GM18861 (cell line): ENCODE data around the gene ACAP3.
"Not testable (repeated sequence)": the region's sequence is repeated elsewhere in the genome, so short reads cannot be mapped to it uniquely, and the experiment has no call there.

ENCODE experiments used
- ATAC-seq: cut with Tn5 transposase; IDR thresholded peaks from one replicate; pipeline ENCODE4 v1.9.1; 2021; ENCODE audit not compliant: unreplicated experiment

The ACAP3 gene

DNA sequence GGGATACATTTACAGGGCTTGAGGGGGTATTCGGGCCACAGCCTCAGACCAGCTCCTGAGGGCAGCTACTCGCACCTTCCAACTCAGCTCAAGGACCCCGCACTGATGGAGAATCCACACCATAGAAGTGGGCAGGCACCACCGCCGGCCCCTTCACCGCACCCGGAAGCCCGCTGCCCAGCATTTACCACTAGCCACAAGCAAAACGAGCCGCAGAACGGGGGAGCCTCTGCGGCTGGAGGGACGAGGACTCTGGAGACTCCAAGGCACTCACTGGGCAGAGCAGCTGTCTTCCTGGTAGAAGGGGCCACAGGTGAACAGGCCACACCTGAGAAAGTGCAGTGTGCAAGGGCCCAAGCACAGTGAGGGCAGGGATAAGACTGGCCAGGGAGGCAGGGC, 39.4 kb downstream of the ACAP3 start:
- no peak for ATAC-seq

DNA sequence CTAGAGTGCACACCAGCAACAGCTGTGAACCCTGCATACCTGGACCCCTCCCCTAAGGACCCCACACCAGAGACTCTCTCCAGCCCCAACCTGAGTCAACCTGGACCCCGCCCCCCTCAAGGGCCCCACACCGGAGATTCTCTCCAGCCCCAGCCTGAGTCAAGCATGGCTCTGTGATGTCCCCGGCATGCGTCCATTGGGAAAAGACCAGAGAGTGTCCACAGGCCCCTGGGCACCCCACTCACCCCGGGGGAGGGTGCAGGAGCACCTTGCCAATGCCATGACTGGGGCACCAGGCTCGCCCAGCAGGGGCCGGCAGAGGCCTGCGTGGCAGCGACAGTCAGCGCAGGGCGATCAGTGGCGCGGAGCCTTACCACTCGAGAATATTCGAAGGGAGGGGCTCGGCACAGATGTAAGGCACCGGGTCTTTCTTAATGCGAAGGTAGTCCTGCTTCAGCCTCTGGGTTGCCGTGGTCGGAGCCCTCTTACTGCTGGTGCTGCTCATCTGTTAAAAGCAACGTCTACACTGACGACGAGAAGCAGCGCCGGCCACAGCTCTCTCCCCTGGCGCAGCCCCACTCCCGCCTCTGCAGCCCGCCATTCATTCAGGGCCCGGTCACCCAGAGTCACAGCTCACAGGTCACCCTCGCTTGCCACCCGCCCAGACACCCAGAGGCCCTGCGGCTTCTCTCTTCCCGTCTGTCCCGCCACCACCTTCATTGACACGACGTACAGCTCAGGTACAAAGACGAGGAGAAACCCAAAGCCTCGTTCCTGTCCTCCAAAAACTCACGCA, 40.0 kb downstream of the ACAP3 start:
- no peak for ATAC-seq

DNA sequence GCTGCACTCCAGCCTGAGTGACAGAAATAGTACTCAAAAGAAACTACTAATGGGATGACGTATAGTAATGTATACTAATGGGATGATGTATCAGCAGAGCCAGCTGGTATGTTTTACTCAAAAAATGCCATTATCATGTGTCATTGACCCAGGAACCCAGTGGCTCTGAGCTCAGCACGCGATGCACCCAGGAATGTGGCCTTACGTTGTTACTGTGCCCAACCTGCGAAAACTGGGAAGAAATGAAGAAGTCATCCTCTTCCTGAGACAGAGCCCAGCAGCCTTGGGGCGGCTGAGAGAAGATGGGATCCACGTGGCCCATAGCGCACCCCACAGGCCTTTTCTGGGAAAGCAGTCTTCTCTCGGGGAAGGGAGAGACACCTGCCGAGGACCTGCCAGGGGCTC, 42.9 kb downstream of the ACAP3 start:
- ATAC-seq, result no peak

DNA sequence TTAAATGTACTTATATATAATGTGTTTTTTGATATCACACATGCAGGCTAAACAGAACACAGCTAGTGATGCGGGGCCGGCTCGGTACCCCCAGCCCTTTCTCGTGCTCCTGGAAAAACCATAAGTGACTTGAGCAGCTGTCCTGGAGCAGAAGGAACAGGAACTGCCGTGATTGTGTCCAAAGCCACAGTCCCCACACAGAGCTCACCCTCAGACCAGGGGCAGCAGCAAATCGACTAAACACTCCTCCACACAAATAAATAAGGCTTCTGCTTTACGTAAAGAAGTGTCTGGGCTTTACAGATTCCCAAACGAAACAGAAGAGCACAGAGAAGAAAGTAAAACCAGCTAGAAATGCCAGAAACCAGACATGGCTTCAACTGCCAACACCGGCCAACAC, 43.7 kb downstream of the ACAP3 start:
- no peak for ATAC-seq

DNA sequence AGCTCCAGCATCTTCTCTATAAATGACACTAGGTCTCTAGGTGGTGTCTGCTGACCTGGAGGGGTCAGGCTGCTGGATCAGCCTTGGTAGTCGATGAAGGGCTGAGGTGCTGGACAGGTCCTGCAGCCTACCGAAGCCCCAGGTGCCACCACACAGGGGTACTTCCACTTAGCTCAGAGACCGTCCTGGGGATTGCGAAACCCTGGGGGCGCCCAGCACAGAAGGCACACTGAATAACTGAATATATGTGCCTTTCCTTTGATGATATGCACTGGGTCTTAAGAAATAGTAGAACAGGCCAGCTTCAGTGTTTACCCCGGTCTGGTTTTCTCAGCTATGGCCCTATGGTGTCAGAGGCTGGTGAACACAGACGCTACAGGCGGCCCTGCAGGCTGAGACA, 45.0 kb downstream of the ACAP3 start:
- no peak for ATAC-seq

DNA sequence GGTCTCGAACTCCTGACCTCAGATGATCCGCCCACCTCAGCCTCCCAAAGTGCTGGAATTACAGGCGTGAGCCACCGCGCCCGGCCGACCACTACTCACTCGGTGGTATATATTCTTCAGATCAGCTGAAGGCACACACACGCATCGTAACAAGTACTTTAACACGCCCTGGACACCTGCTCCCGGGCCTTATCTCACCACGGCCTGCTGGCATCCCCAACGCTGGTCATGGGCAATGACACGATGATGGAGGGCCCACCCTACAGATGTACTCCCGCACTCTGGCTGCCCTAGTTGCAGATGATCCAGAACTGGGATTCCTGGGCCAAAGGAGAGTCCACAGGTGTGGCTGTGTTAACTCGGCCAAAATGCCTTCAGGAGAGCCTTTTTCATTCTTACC, 45.7 kb downstream of the ACAP3 start:
- no peak for ATAC-seq

DNA sequence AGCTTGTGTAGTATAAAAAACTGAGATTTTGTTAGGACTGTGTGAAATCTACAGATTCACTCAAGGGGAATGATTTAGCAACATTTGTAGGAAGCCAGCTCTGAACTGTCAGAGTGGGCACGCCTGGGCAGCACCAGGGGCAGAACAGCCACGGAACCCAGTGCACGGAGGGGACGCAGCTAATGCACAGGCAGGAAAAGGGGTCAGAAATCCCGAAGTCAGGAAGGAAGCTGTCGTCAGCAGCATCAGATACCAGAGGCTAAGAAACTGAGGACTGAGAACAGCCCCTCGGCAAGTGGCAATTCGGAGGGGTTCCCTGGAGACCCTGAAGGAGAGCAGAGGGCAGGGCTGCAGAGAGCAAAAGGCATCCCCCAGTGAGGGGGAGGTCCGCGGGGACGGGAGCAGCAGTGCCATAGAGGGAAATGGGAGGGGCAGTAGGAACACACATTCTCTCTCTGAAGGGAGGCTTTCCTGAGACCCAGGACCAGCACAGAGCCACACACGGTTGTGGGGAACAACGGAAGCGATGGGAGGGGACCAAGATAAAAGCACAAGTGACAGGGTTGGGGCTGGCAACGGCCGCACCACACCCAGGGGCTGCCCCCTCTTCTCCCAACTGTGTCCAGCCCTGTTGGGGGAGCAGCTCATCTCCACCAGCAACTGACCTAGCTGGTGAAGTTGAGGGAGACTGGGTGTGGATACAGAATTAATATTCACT, 46.7 kb downstream of the ACAP3 start:
- ATAC-seq, result no peak

DNA sequence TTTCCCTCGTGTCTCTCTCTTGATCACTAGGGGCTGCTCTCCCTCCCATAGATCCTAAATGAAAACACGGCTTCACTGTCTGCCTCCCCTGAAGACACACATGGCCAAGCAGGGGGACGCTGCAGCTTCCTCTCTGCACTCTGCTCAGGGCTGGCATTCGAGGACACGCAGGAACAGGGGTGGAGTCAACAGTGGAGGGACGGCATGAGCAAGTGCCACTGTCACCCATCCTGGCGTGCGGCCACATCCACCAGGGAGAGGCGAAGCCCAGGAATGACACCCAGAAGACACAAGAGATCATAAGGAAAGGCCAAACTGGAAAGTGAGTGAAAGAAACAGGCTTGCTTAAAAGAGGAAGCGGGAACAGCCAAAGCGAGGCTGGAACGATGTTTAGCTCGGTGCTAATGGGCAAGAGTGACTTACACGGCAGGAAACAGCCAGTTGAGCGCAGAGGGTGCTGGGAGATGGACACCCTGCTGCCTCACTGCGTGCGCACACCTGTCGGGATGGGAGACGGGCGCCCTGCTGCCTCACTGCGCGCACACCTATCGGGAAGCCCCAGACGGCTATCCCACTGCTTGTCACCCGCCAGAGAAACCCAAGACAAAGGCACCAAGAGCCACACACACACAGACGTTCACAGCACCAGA, 47.7 kb downstream of the ACAP3 start:
- ATAC-seq, result no peak

DNA sequence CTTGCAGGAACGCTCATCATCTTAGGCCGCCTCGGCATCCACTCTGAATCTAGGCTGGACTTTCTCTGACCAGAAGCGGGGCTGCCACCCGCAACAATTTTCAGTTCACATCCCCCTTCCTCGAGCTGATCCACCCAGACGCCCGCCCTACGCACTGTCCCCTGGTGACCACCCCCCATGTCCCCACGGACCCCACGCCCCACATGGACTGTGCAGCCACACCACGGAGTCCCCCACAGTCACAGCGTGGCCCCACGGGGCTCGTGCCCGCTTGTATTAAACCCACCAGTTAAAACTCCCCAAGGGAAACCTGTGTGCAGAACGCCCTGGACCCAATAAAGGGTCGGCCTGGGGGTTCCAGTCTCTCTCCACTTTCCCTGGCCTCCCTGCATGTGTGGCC, 48.2 kb downstream of the ACAP3 start:
- ATAC-seq, result no peak

DNA sequence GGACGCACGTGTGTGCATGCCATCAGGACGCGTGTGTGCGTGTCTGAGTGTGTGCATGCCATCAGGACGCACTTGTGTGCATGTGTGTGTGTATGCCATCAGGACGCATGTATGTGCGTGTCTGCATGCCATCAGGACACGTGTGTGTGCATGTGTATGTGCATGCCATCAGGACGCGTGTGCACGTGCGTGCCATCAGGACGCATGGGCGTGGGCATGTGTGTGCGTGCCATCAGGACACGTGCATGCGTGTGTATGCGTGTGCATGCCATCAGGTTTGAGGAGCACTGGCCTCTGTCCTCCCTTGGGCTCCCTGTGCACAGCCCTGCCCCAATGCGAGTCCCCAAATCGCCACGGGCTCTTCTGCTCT, 48.6 kb downstream of the ACAP3 start:
- no peak for ATAC-seq

DNA sequence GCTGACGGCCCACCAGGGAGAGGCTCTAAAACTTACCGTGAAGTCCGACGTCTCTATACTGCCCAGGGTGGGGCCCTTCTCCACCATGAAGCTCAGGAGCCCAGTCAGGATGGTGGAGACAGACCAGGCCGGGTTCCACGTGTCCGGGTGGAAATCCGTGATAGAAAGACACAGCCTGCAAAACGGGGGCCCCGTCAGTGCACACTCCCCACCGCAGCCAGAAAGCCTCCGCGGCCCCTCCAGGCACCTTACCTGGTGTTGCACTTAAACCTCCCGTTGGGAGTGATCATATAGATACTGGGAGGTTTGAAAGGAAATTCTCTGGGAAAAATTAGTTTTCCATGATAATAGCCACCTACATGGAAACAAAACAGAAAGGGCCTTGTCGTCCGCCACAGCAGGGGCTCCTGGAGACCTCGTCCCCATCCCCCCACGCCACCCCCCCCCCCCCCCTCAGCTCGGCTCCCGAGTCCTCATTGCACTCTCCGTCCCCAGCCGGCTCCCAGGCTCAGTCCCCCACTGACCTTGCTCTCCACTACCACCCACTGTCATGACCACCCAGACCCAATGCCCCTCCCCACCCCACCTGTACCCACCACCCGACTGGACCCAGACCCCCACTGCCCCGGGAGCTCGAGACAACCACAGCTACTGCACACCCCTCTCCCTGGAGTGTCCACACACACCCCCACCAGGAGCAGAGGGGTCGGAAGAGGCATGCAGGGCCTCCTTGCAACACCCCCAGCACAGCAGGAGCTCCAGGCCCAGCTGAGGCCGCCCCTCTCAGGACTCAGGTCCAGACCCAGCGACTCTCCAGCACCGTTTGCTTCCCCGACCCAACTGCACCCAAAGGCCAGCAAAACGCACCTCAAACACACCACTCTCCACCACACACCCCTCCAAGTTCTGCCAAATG, 50.5 kb downstream of the ACAP3 start:
- no peak for ATAC-seq

DNA sequence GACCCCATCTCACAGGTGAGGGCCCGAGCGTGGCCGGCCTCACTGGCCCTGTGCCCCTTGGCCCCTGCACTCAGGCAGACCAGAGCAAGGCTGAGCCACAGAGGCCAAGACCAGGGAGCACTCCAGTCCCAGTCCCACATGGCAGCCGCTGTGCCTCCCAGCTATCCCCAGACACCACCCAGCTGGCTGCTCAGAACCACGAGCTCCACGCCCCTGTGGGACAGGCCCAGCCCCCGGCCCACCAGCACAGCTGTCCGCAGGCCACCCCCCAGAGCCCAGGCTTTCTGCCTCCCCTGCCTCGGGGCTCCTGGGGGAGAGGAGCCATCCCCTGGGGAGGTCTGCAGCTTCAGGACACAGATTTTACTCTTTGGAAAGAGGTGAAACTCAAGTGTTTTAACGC, 52.1 kb downstream of the ACAP3 start:
- no peak for ATAC-seq

DNA sequence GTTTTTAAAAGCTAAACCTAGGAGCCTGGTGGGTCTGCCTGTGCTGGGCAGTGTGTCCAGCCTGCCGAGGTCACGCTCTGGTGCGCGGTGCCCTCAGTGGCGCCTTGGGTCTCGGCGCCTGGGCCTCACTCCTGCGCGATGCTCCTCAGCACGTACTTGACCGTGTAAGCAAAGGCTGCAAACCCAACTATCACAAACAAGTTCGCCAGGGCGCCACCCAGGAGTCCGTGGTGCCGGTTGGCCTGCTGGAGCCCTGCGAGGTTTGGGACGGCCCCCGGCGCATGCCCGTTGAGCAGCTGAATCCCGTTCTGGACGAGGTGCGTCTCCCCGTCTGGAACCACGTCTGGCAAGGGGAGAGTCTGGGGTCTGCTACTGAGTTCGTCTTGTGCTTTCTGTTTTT, 52.7 kb downstream of the ACAP3 start:
- no peak for ATAC-seq

DNA sequence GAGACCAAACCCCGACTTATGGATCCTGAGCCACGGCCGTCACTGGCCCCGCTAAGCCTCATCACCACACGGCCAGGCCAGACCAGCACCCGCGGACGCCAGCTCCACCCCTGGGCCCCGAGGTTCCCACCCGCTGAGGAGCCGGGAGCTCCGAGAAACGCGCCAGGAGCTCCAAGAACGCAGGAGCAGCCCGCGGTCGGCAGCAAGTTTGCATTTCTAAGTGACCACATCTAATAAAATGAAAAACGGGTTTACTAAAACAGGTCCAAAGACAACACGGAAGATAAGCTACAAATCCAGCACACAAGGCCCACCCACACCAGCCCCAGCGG, 53.1 kb downstream of the ACAP3 start:
- ATAC-seq, result no peak

DNA sequence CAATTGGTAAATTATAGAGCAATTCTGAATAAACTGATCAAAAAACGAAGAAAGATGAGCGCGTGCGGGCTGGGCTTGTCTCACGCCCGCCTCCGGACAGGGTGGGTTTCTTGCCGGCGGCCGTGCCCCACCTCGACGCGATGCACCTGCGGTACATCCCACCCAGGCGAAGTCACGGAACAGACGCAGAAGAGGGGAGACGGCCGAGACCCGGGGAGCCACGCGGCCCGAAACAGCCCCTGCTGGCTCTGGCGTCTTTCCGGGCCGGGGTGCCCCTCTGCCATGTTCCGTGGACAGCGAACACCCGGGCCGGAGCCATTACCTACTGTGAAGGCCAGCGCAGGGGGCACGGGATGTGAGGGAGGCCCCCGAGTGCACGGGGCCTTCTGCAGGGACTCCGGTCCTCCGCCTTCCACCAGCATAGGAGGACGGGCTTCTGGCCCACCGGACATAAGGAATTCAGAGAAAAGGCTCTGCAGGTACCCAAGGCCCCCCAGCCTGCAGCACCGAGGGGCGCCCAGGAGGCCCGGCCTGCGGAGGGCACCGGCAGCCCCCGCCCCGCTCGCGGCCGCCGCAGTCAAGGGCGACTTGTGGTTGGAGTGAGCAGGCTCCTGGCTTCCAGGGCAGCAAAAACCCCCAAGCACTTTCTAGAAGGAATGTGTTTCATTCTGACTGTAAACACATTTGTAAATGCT, 53.6 kb downstream of the ACAP3 start:
- no peak for ATAC-seq

DNA sequence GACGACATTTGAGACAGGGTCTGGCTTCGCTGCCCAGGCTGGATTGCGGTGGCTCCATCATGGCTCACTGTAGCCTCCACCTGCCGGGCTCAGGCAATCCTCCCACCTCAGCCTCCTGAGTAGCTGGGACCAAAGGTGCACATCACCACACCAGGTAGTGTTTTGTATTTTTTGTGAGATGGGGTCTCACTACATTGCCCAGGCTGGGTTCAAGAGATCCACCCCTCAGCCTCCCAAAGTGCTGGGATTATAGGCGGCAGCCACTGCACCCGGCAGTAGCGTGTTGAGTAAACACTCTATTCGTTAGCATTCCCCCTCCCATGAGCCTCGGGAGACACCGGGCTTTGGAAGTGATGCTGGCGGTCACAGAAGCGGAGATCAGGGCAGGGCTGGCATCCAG, 54.4 kb downstream of the ACAP3 start:
- no peak for ATAC-seq

DNA sequence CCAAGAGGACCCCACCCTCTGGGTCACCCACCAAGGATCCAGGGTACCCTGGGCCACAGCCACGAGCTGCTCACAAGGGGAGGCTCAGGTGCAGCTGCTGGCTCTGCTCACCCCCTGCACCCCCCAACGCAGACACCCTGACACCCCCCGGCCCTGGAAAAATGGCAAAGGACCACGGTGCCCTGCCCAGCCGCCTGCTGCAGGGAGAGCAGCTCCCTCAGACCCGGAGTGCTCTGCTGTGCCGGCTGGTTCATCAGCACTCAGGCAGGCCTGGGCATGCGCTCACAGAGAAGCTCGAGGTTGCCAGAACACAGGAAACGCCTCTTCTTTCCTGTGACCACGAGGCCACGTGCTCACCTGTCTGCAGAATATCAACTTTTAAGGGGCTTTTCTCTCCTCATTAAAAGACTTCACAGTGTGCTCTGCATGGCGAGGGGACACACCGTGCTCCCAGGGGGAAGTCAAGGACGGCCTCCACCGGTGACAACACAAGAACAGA, 56.9 kb downstream of the ACAP3 start:
- ATAC-seq, result no peak

DNA sequence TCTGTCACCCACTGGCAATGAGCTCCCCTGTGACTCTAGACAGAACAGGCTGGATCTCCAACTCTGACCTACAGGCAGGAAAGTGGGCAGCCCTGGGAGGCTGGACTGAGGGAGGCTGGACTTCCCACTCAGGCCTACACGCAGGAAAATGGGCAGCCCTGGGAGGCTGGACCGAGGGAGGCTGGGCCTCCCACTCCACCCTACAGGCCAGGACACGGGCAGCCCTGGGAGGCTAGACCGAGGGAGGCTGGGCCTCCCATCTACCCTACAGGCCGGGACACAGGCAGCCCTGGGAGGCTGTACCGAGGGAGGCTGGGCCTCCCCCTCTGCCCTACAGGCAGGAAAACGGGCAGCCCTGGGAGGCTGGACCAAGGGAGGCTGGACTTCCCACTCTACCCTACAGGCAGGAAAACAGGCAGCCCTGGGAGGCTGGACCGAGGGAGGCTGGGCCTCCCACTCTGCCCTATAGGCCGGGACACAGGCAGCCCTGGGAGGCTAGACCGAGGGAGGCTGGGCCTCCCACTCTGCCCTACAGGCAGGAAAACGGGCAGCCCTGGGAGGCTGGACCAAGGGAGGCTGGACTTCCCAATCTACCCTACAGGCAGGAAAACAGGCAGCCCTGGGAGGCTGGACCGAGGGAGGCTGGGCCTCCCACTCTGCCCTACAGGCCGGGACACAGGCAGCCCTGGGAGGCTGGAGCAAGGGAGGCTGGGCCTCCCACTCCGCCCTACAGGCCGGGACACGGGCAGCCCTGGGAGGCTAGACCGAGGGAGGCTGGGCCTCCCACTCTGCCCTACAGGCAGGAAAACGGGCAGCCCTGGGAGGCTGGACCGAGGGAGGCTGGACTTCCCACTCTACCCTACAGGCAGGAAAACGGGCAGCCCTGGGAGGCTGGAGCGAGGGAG, 59.5 kb downstream of the ACAP3 start:
- not testable (repeated sequence) for ATAC-seq

DNA sequence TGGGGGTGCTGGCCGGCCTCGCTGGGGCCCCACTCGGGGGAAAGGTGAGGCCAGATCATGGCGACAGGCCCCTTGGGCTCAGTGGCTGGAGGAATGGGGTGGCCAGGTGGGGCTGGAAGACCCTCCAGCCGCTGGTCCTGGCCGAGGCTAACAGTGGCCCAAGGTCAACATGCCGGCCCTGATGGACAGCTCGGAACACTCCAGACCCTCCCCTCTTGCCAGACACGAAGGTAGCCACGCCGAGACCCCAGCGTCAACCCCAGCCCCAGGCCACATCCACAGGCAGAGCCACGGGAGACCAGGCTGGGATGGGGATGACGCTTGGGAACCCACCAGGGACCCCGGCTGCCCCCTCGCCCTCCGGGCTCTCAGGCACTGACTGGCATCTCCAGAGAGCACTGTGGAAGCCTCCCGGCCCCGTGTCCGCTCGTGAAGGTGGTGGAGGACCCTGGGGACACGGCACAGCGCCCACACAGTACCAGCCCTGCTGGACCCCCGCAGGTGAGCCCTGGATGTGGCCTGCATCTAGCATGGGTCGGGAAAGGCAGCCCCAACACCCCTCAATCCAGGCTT, 60.3 kb downstream of the ACAP3 start:
- ATAC-seq, result no peak
